IMR-90 (cell line): ENCODE results near the gene PTPRN2. TPM values are rescaled to one million over a fixed set of nuclear protein-coding genes. Genes with fewer than 3 reads are reported as not detected.

Source experiments
- ATAC-seq: fragments of 200-7000 bp; cut with Tn5 transposase; 2 replicates; pipeline ENCODE4 v1.9.1; 2020; ENCODE audit warnings: low read depth, mild to moderate bottlenecking, moderate library complexity
- BruUV-seq: library from RNA; stranded (reverse); fragments of 400-500 nt; replicated peaks from 2 replicates; lab custom pipeline; 2021; lab: Mats Ljungman, UMichigan
- CTCF ChIA-PET: fragments of 300-600 bp; formaldehyde crosslinking; extraction: SDS; loops from one replicate; lab custom pipeline; 2021; ENCODE audit warnings: antibody characterized with exemption; lab: Yijun Ruan, JAX
- POLR2A ChIA-PET: fragments of 300-600 bp; sonication (Branson Sonifier 250); formaldehyde crosslinking; loops from one replicate; lab custom pipeline; 2022; ENCODE audit warnings: antibody characterized with exemption; ENCODE audit not compliant: unreplicated experiment; lab: Charles Lee
- DNase-seq: peaks from one replicate; pipeline ENCODE4 v3.0.0; 2013
- H2AFZ ChIP-seq: replicated peaks from 2 replicates; pipeline ENCODE3; 2013; ENCODE audit warnings: low read length, mild to moderate bottlenecking; ENCODE audit not compliant: poor library complexity
- H2AK5ac ChIP-seq: 2 replicates; pipeline ENCODE4 v1.6.1; 2013; ENCODE audit warnings: low read depth, low read length, inconsistent platforms
- H2AK9ac ChIP-seq: replicated peaks from 2 replicates; pipeline ENCODE3; 2013; ENCODE audit warnings: mild to moderate bottlenecking, low read depth, low read length, moderate library complexity; ENCODE audit not compliant: poor library complexity
- H2BK120ac ChIP-seq: 2 replicates; pipeline ENCODE4 v1.6.1; 2013; ENCODE audit warnings: low read depth, low read length, inconsistent platforms
- H2BK15ac ChIP-seq: 3 replicates; pipeline ENCODE4 v1.6.1; 2013; ENCODE audit warnings: low read depth, low read length, inconsistent platforms
- H2BK20ac ChIP-seq: 2 replicates; pipeline ENCODE4 v1.6.1; 2013; ENCODE audit warnings: low read depth, mild to moderate bottlenecking, inconsistent platforms, low read length, moderate library complexity
- H2BK5ac ChIP-seq: 2 replicates; pipeline ENCODE4 v1.6.1; 2013; ENCODE audit warnings: mild to moderate bottlenecking, low read depth, low read length, inconsistent platforms; ENCODE audit not compliant: poor library complexity, severe bottlenecking
- H3K14ac ChIP-seq: replicated peaks from 2 replicates; pipeline ENCODE4 v1.6.1; 2013; ENCODE audit warnings: low read depth, low read length, inconsistent platforms
- H3K18ac ChIP-seq: 2 replicates; pipeline ENCODE4 v1.6.1; 2013; ENCODE audit warnings: low read depth, low read length, control low read depth
- H3K23ac ChIP-seq: 2 replicates; pipeline ENCODE4 v1.6.1; 2013; ENCODE audit warnings: low read depth, low read length, inconsistent platforms
- H3K27ac ChIP-seq: 2 replicates; pipeline ENCODE4 v1.5.1; 2013; ENCODE audit warnings: mild to moderate bottlenecking, control low read depth, low read length; ENCODE audit not compliant: insufficient read depth
- H3K27me3 ChIP-seq: 2 replicates; pipeline ENCODE4 v1.6.1; 2013; ENCODE audit warnings: low read length; ENCODE audit not compliant: control insufficient read depth, insufficient read depth
- H3K36me3 ChIP-seq: 2 replicates; pipeline ENCODE4 v1.6.1; 2013; ENCODE audit warnings: low read length, mixed read lengths; ENCODE audit not compliant: control insufficient read depth, insufficient read depth
- H3K4ac ChIP-seq: 2 replicates; pipeline ENCODE4 v1.6.1; 2013; ENCODE audit warnings: low read depth, low read length, inconsistent platforms
- H3K4me1 ChIP-seq: 2 replicates; pipeline ENCODE4 v1.6.1; 2013; ENCODE audit warnings: low read length, mixed read lengths; ENCODE audit not compliant: control insufficient read depth, insufficient read depth
- H3K4me2 ChIP-seq: 2 replicates; pipeline ENCODE4 v1.6.1; 2013; ENCODE audit warnings: low read depth, mild to moderate bottlenecking, control low read depth, low read length, moderate library complexity
- H3K4me3 ChIP-seq: 2 replicates; pipeline ENCODE4 v1.5.1; 2013; ENCODE audit warnings: low read depth, mild to moderate bottlenecking, control low read depth, low read length, moderate library complexity; ENCODE audit not compliant: insufficient read depth
- H3K56ac ChIP-seq: 2 replicates; pipeline ENCODE4 v1.6.1; 2013; ENCODE audit warnings: low read length, inconsistent platforms; ENCODE audit not compliant: insufficient read depth; ENCODE audit errors: extremely low read depth
- H3K79me1 ChIP-seq, 2 experiments: 2 replicates each; pipeline ENCODE4 v1.6.1; 2013; ENCODE audit warnings: low read length in 2 of 2, inconsistent platforms in 1 of 2, low read depth in 1 of 2
- H3K9ac ChIP-seq: 2 replicates; pipeline ENCODE4 v1.6.1; 2013; ENCODE audit warnings: low read depth, low read length, control low read depth
- H3K9me1 ChIP-seq: 2 replicates; pipeline ENCODE4 v1.6.1; 2013; ENCODE audit warnings: low read length, inconsistent platforms; ENCODE audit not compliant: insufficient read depth
- H3K9me3 ChIP-seq: 2 replicates; pipeline ENCODE4 v1.6.1; 2013; ENCODE audit warnings: low read length; ENCODE audit not compliant: control insufficient read depth, insufficient read depth
- H4K20me1 ChIP-seq: 2 replicates; pipeline ENCODE4 v1.6.1; 2013; ENCODE audit warnings: low read length, inconsistent platforms; ENCODE audit not compliant: insufficient read depth
- H4K5ac ChIP-seq: 2 replicates; pipeline ENCODE4 v1.6.1; 2013; ENCODE audit warnings: mild to moderate bottlenecking, low read depth, low read length, control low read depth
- H4K8ac ChIP-seq, 2 experiments: 2 replicates each; pipeline ENCODE4 v1.6.1; 2013; ENCODE audit warnings: low read depth in 2 of 2, low read length in 2 of 2, control low read depth in 1 of 2, inconsistent platforms in 1 of 2
- H4K91ac ChIP-seq: 2 replicates; pipeline ENCODE4 v1.6.1; 2013; ENCODE audit warnings: low read depth, low read length, inconsistent platforms; ENCODE audit not compliant: insufficient read depth
- ELK1 ChIP-seq: fragments of 150-350 bp; IDR thresholded peaks from 2 replicates; pipeline ENCODE4 v1.6.1; 2016; ENCODE audit warnings: low read depth, mild to moderate bottlenecking, low read length, moderate library complexity, borderline replicate concordance
- FOS ChIP-seq: fragments of 150-350 bp; IDR thresholded peaks from 2 replicates; pipeline ENCODE4 v1.6.1; 2016; ENCODE audit warnings: low read depth, low read length
- MXI1 ChIP-seq: IDR thresholded peaks from 2 replicates; pipeline ENCODE4 v1.6.1; 2012; ENCODE audit warnings: low read depth, mild to moderate bottlenecking, low read length, moderate library complexity, borderline replicate concordance
- POLR2A ChIP-seq: IDR thresholded peaks from 2 replicates; pipeline ENCODE4 v1.6.1; 2012; ENCODE audit warnings: mild to moderate bottlenecking, low read depth, low read length
- RCOR1 ChIP-seq: IDR thresholded peaks from 2 replicates; pipeline ENCODE4 v1.6.1; 2012; ENCODE audit warnings: mild to moderate bottlenecking, low read length, improper control_type of control experiment; ENCODE audit not compliant: insufficient replicate concordance
- WGBS, 2 experiments: methylation state at CpG; one replicate each; pipeline versions ENCODE4 v1.1.5 to v1.1.7; 2013; ENCODE audit warnings: missing lambda C conversion rate in 2 of 2; ENCODE audit not compliant: insufficient read length in 1 of 2; ENCODE audit errors: extremely low coverage in 2 of 2; 5-methylcytosine and 5-hydroxymethylcytosine counted together
- dilution Hi-C: fragments of 300-500 bp; cut with HindIII; formaldehyde crosslinking; loops from one replicate; pipeline ENCODE4 v1.14.3; 2018; ENCODE audit warnings: low sequenced_read_pairs; ENCODE audit not compliant: unreplicated experiment
- in situ Hi-C: fragments of 300-500 bp; cut with MboI; formaldehyde crosslinking; loops from 3 replicates; pipeline ENCODE4 v1.14.3; 2019; ENCODE audit warnings: low sequenced_read_pairs, inconsistent platforms, mixed read lengths
- intact Hi-C: fragments of 100-400 bp; cut with micrococcal nuclease; formaldehyde crosslinking; loops from 2 replicates; pipeline ENCODE4 v1.10.0; 2022
- polyA plus RNA-seq, 3 experiments: library from polyadenylated mRNA; depleted of rRNA; stranded (reverse); fragments of >200 nt; gene quantifications; 2 replicates each; pipeline ENCODE4 v1.2.3, GENCODE V29; 2012; ENCODE audit warnings: low replicate concordance in 1 of 3
- total RNA-seq: library from RNA; depleted of rRNA; stranded (reverse); fragments of >200 nt; gene quantifications from 2 replicates; pipeline ENCODE4 v1.2.3, GENCODE V29; 2012

Gene PTPRN2
- total and polyA plus RNA-seq, 2 of the 4 experiments (the other 2 are of a cell fraction): 0.03 TPM; not detected in 1

- H2BK15ac ChIP-seq: no peak overlapping the region
- WGBS, 2 experiments: 67% methylated on average over 1 of the region's 7 CpGs; no CpG with 5 or more reads in 1 of the 2 experiments
- no peak overlapping the region for H3K4ac ChIP-seq
- no peak overlapping the region for H4K5ac ChIP-seq
- no peaks in the 10 kb centered on the region for H3K9me1 ChIP-seq
- H3K9ac ChIP-seq: no peak overlapping the region
- DNase-seq: no peak
- H3K4me3 ChIP-seq: no peak overlapping the region
- no peaks in the 10 kb centered on the region for H3K79me1 ChIP-seq
- no peak overlapping the region for H2BK20ac ChIP-seq
- POLR2A ChIA-PET: no interaction called here
- no peak for ATAC-seq
- no peak overlapping the region for H3K18ac ChIP-seq
- intact Hi-C loops: no loop called here
- H3K36me3 ChIP-seq: no peaks in the 10 kb centered on the region
- CTCF ChIA-PET: no interaction called here
- no peaks in the 10 kb centered on the region for H4K20me1 ChIP-seq
- in situ Hi-C loops: no loop called here
- no peak overlapping the region for H3K23ac ChIP-seq
- no peaks in the 10 kb centered on the region for H3K27me3 ChIP-seq
- no peak overlapping the region for H3K14ac ChIP-seq
- peaks cover 30% of the 10 kb centered on the region for H3K9me3 ChIP-seq
- no peaks in the 10 kb centered on the region for H3K4me1 ChIP-seq
- no peak overlapping the region for H3K56ac ChIP-seq
- dilution Hi-C loops: no loop called here
- BruUV-seq: no TSS peak
- H3K27ac ChIP-seq: no peak overlapping the region
- no peak overlapping the region for H2AK9ac ChIP-seq
- H2BK120ac ChIP-seq: no peak overlapping the region
- H2BK5ac ChIP-seq: no peak overlapping the region
- no peak overlapping the region for H3K4me2 ChIP-seq
- H2AFZ ChIP-seq: no peak overlapping the region
- H2AK5ac ChIP-seq: no peak overlapping the region
- TF ChIP-seq FOS (no peak), POLR2A (no peak), MXI1 (no peak), ELK1 (no peak), RCOR1 (no peak)
- no peak overlapping the region for H4K8ac ChIP-seq
- no peak overlapping the region for H4K91ac ChIP-seq
These were observed 120.1 kb downstream of the PTPRN2 start for GRCh38 chr7:158467562-158467961.
